ENCODE data around the gene RSPRY1. TPM values are rescaled to one million over a fixed set of nuclear protein-coding genes. Genes with fewer than 3 reads are reported as not detected.

The RSPRY1 gene
- polyA plus RNA-seq, 1 experiment: 63.8 TPM

GRCh38 chr16:57283959-57284208, 97.8 kb downstream of the RSPRY1 start:
- H3K9me3 ChIP-seq (ENCODE audit: control insufficient read depth, insufficient read depth, low read length): no peaks in the 10 kb centered on the region; the same call in 1 of the 2 replicates
- ChIA-PET CTCF (no interaction called here), POLR2A (no interaction called here)
- H3K27ac ChIP-seq (ENCODE audit: low read depth, low read length): no peak overlapping the region
- TF ChIP-seq CTCF (IDR thresholded peaks at IDR 0.05; ENCODE audit: low read depth, low read length): no peak
- peaks cover 46% of the 10 kb centered on the region for H3K27me3 ChIP-seq (ENCODE audit: control insufficient read depth, insufficient read depth, low read length)
- DNase-seq (ENCODE audit: low read depth, low spot score): no peak
- no peak overlapping the region; the same call in 1 of the 2 replicates for H3K4me3 ChIP-seq (ENCODE audit: low read depth, low read length)

- DNase-seq (ENCODE audit: low read depth, low spot score): no peak
- H3K9me3 ChIP-seq (ENCODE audit: control insufficient read depth, insufficient read depth, low read length): no peaks in the 10 kb centered on the region; the same call in 1 of the 2 replicates
- peaks cover 46% of the 10 kb centered on the region for H3K27me3 ChIP-seq (ENCODE audit: control insufficient read depth, insufficient read depth, low read length)
- ChIA-PET CTCF (no interaction called here), POLR2A (no interaction called here)
- no peak within 1 kb of the TSS for H3K27ac ChIP-seq (ENCODE audit: low read depth, low read length)
- peak within 1 kb of the TSS; percentile 48 for H3K4me3 ChIP-seq (ENCODE audit: low read depth, low read length)
- TF ChIP-seq CTCF (IDR thresholded peaks at IDR 0.05; ENCODE audit: low read depth, low read length): no peak
Observed at GRCh38 chr16:57284209-57284951, 98.3 kb downstream of the RSPRY1 start, which contains the start of gene PLLP. PLLP (minus strand) TSS chr16:57284672; CDS start chr16:57284540, 132 bp downstream.

GRCh38 chr16:57284952-57285363, 98.8 kb downstream of the RSPRY1 start:
- H3K4me3 ChIP-seq (ENCODE audit: low read depth, low read length): peak overlapping the region; percentile 48
- POLR2A ChIA-PET: no interaction called here
- DNase-seq (ENCODE audit: low read depth, low spot score): no peak
- peaks cover 46% of the 10 kb centered on the region for H3K27me3 ChIP-seq (ENCODE audit: control insufficient read depth, insufficient read depth, low read length)
- H3K27ac ChIP-seq (ENCODE audit: low read depth, low read length): no peak overlapping the region
- no peaks in the 10 kb centered on the region; the same call in 1 of the 2 replicates for H3K9me3 ChIP-seq (ENCODE audit: control insufficient read depth, insufficient read depth, low read length)
- CTCF ChIA-PET: no interaction called here
- TF ChIP-seq CTCF (IDR thresholded peaks at IDR 0.05; ENCODE audit: low read depth, low read length): no peak

GRCh38 chr16:57285379-57285778, 99.2 kb downstream of the RSPRY1 start:
- Histone ChIP-seq H3K4me3 (ENCODE audit: low read depth, low read length) (no peak overlapping the region), H3K9me3 (ENCODE audit: control insufficient read depth, insufficient read depth, low read length) (no peaks in the 10 kb centered on the region; the same call in 1 of the 2 replicates), H3K27ac (ENCODE audit: low read depth, low read length) (no peak overlapping the region), H3K27me3 (ENCODE audit: control insufficient read depth, insufficient read depth, low read length) (peaks cover 43% of the 10 kb centered on the region)
- ChIA-PET CTCF (interaction anchor here (1.1 kb wide), 1 partner anchor 131 kb away, joined by 3 read pairs; no protein-coding TSS in a partner anchor), POLR2A (no interaction called here)
- no peak for DNase-seq (ENCODE audit: low read depth, low spot score)
- TF ChIP-seq CTCF (IDR thresholded peaks at IDR 0.05; ENCODE audit: low read depth, low read length): no peak
